Measurements from ENCODE around the gene SGMS1.
"Not testable (repeated sequence)": the region's sequence is repeated elsewhere in the genome, so short reads cannot be mapped to it uniquely, and the experiment has no call there.

SGMS1 gene

DNA sequence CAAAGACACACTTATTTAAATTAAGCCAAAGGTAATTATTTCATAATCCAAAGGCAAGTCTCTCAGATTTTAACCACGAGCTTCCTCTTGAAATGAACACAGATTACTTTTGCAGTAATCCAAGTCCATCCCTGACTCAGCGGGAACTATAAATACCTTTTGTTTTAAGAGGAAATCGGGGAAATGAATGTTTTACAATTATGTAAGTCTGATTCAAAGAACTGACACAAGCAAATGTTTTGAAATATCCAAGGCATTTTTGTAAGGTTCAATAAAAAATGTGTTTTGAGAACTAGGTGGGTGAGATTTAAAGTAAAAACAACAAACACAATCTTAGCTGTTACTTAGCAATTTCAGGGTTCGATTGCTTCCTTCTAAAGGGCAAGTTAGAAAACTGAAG lies 192.6 kb downstream of the SGMS1 start:
- H3K9ac ChIP-seq: peak overlapping the region; percentile 43
- no peaks in the 10 kb centered on the region for H3K27me3 ChIP-seq (ENCODE audit: insufficient read depth, low read depth)
- H3K4me2 ChIP-seq: peak overlapping the region; percentile 94
- peak overlapping the region; percentile 88 for H3K27ac ChIP-seq
- TF ChIP-seq, protein P1, sequence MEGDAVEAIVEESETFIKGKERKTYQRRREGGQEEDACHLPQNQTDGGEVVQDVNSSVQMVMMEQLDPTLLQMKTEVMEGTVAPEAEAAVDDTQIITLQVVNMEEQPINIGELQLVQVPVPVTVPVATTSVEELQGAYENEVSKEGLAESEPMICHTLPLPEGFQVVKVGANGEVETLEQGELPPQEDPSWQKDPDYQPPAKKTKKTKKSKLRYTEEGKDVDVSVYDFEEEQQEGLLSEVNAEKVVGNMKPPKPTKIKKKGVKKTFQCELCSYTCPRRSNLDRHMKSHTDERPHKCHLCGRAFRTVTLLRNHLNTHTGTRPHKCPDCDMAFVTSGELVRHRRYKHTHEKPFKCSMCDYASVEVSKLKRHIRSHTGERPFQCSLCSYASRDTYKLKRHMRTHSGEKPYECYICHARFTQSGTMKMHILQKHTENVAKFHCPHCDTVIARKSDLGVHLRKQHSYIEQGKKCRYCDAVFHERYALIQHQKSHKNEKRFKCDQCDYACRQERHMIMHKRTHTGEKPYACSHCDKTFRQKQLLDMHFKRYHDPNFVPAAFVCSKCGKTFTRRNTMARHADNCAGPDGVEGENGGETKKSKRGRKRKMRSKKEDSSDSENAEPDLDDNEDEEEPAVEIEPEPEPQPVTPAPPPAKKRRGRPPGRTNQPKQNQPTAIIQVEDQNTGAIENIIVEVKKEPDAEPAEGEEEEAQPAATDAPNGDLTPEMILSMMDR (conservative IDR thresholded peaks at IDR 0.05; ENCODE audit: low read depth, low read length): no peak
- peaks cover 6% of the 10 kb centered on the region; the same call in 1 of the 2 replicates for H3K79me2 ChIP-seq (ENCODE audit: insufficient read depth, low read depth)
- no peak overlapping the region for H3K4me3 ChIP-seq (IDR thresholded peaks at IDR 0.05; ENCODE audit: insufficient read depth, low read depth, low read length)
- no peaks in the 10 kb centered on the region for H4K20me1 ChIP-seq (ENCODE audit: insufficient read depth)
- no peak overlapping the region for H2AFZ ChIP-seq (ENCODE audit: low read depth)
- peaks cover 79% of the 10 kb centered on the region for H3K4me1 ChIP-seq (ENCODE audit: low read depth, poor library complexity, severe bottlenecking)
- H3K36me3 ChIP-seq (ENCODE audit: insufficient read depth): no peaks in the 10 kb centered on the region

DNA sequence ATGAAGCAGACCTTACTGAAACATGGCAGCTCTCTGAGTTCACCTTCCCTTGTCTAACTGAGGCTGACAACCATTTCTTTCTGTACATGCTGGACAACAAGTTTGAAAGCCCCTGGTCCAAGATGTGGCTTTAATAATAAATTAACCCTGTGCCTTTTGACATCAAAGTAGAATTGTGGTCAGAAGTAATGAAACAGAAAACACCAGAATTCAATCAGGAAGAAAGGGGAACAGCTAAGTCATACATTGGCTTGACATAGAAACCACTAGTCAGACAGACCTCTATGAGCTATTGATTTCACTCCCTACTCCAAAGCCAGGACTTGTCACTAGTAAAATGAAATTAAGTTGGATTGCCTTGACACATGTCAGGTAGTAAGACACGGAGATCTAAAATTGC lies 197.3 kb downstream of the SGMS1 start:
- Histone ChIP-seq H3K27ac (peak overlapping the region; percentile 50; the same call in 1 of the 2 replicates), H3K4me2 (peak overlapping the region; percentile 36), H3K4me1 (ENCODE audit: low read depth, poor library complexity, severe bottlenecking) (peaks cover 82% of the 10 kb centered on the region), H3K27me3 (ENCODE audit: insufficient read depth, low read depth) (no peaks in the 10 kb centered on the region), H4K20me1 (ENCODE audit: insufficient read depth) (no peaks in the 10 kb centered on the region), H3K36me3 (ENCODE audit: insufficient read depth) (no peaks in the 10 kb centered on the region), H3K79me2 (ENCODE audit: insufficient read depth, low read depth) (peaks cover 6% of the 10 kb centered on the region; the same call in 1 of the 2 replicates), H3K9ac (no peak overlapping the region), H3K4me3 (IDR thresholded peaks at IDR 0.05; ENCODE audit: insufficient read depth, low read depth, low read length) (no peak overlapping the region), H2AFZ (ENCODE audit: low read depth) (no peak overlapping the region)
- TF ChIP-seq, protein P1 (conservative IDR thresholded peaks at IDR 0.05; ENCODE audit: low read depth, low read length): no peak

DNA sequence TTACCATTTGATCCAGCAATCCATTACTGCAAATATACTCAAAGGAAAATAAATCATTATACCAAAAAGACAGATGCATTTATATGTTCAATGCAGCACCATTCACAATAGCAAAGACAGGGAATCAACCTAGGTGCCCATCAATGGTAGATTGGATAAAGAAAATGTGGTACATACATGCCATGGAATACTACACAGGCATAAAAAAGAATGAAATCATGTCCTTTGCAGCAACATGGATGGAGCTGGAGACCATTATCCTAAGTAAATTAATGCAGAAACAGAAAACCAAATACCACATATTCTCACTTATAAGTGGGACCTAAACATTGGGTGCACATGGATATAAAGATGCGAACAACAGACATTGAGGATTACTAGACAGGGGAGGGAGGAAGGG lies 198.5 kb downstream of the SGMS1 start:
- peaks cover 77% of the 10 kb centered on the region for H3K4me1 ChIP-seq (ENCODE audit: low read depth, poor library complexity, severe bottlenecking)
- H3K4me2 ChIP-seq; H3K79me2 ChIP-seq (ENCODE audit: insufficient read depth, low read depth); H3K9ac ChIP-seq; H3K4me3 ChIP-seq (IDR thresholded peaks at IDR 0.05; ENCODE audit: insufficient read depth, low read depth, low read length); H3K36me3 ChIP-seq (ENCODE audit: insufficient read depth); H3K27ac ChIP-seq; H3K27me3 ChIP-seq (ENCODE audit: insufficient read depth, low read depth); H2AFZ ChIP-seq (ENCODE audit: low read depth); H4K20me1 ChIP-seq (ENCODE audit: insufficient read depth): not testable (repeated sequence)

DNA sequence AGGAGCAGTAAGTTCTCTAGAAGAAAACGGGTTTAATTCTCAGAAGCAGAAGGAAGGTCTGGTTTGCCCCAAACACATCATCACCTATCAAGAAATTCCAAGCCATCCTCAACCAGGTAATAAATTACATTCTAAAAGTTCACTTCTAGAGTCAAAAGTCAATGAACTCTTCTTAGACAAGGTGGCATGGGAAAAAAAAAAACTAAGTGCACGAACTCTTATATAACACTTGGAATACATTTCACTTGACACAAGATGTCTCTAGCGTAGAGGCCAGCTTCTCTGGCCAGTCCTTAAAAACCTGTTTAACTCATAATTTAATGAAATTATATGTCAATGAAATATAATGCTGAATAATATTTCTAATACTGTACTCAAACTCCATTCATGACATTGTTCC lies 200.3 kb downstream of the SGMS1 start:
- H2AFZ ChIP-seq (ENCODE audit: low read depth): no peak overlapping the region
- H3K27ac ChIP-seq: no peak overlapping the region
- TF ChIP-seq, protein P1 (conservative IDR thresholded peaks at IDR 0.05; ENCODE audit: low read depth, low read length): no peak
- no peaks in the 10 kb centered on the region for H3K79me2 ChIP-seq (ENCODE audit: insufficient read depth, low read depth)
- peaks cover 62% of the 10 kb centered on the region for H3K4me1 ChIP-seq (ENCODE audit: low read depth, poor library complexity, severe bottlenecking)
- no peak overlapping the region for H3K4me3 ChIP-seq (IDR thresholded peaks at IDR 0.05; ENCODE audit: insufficient read depth, low read depth, low read length)
- H3K4me2 ChIP-seq: no peak overlapping the region
- H4K20me1 ChIP-seq (ENCODE audit: insufficient read depth): no peaks in the 10 kb centered on the region
- H3K27me3 ChIP-seq (ENCODE audit: insufficient read depth, low read depth): no peaks in the 10 kb centered on the region
- no peaks in the 10 kb centered on the region for H3K36me3 ChIP-seq (ENCODE audit: insufficient read depth)
- no peak overlapping the region for H3K9ac ChIP-seq

DNA sequence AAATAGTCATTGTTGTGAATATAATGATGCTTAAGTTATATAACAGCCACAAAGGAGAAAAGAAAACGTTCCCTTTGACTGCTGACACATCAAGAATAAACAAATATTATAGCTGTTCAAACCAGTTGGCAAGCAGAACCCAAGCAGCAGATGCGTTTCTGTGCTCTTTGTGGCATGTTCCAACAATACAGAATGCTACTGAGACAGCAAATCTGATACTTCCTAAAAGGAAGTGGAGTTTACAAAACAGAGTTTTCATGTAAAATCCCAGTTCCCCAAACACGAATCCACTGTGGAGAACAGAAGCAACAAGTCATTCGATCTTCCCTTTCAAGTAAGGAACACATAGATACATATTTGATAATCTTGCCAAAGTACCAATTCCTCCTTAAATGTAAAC lies 201.5 kb downstream of the SGMS1 start:
- no peaks in the 10 kb centered on the region for H3K79me2 ChIP-seq (ENCODE audit: insufficient read depth, low read depth)
- H4K20me1 ChIP-seq (ENCODE audit: insufficient read depth): no peaks in the 10 kb centered on the region
- no peak overlapping the region for H3K27ac ChIP-seq
- H3K4me1 ChIP-seq (ENCODE audit: low read depth, poor library complexity, severe bottlenecking): peaks cover 50% of the 10 kb centered on the region
- TF ChIP-seq, protein P1 (conservative IDR thresholded peaks at IDR 0.05; ENCODE audit: low read depth, low read length): no peak
- no peak overlapping the region for H3K4me3 ChIP-seq (IDR thresholded peaks at IDR 0.05; ENCODE audit: insufficient read depth, low read depth, low read length)
- H2AFZ ChIP-seq (ENCODE audit: low read depth): no peak overlapping the region
- no peaks in the 10 kb centered on the region for H3K36me3 ChIP-seq (ENCODE audit: insufficient read depth)
- no peak overlapping the region for H3K9ac ChIP-seq
- no peak overlapping the region for H3K4me2 ChIP-seq
- H3K27me3 ChIP-seq (ENCODE audit: insufficient read depth, low read depth): no peaks in the 10 kb centered on the region

All from KMS-11 (cell line).